Adrenal gland (tissue), 12 donors: ENCODE results near the gene EDEM1. TPM values are rescaled to one million over a fixed set of nuclear protein-coding genes. Genes with fewer than 3 reads are reported as not detected.

ENCODE experiments used
- DNase-seq, 7 donors: peaks; one replicate each; pipeline ENCODE4 v3.0.0-alpha.2; 2019 to 2020
- H3K27ac ChIP-seq, 5 donors: fragments of 200-600 bp; sonication (generic) in 4 of 5; 1 replicate in 3 of 5; 2 replicates in 2 of 5; pipeline versions ENCODE4 v1.5.1 to v1.8.0; 2016 to 2020; ENCODE audit warnings: mild to moderate bottlenecking in 1 of 5
- H3K27me3 ChIP-seq: fragments of 200-600 bp; 2 replicates; pipeline ENCODE4 v1.8.0; 2021
- H3K36me3 ChIP-seq, 2 donors: fragments of 200-600 bp; replicated peaks in 1 of 2; 1 replicate in 1 of 2; 2 replicates in 1 of 2; pipeline versions ENCODE4 v1.5.1 to v1.8.0; 2018 to 2022
- H3K4me1 ChIP-seq, 2 donors: fragments of 200-600 bp; replicated peaks in 1 of 2; 1 replicate in 1 of 2; 2 replicates in 1 of 2; pipeline versions ENCODE4 v1.5.1 to v1.8.0; 2018 to 2021
- H3K4me3 ChIP-seq, 4 donors: fragments of 200-600 bp; sonication (generic) in 3 of 4; one replicate each; pipeline ENCODE4 v1.5.1; 2016 to 2018
- H3K9me3 ChIP-seq, 3 donors: fragments of 200-600 bp; sonication (generic) in 1 of 3; replicated peaks in 1 of 3; 1 replicate in 2 of 3; 2 replicates in 1 of 3; pipeline versions ENCODE4 v1.5.1 to v1.8.0; 2016 to 2021
- CTCF ChIP-seq, 6 experiments: fragments of 450-650 bp in 4 of 6; fragments of 200-600 bp in 2 of 6; sonication (generic) in 1 of 6; IDR thresholded peaks; 1 replicate in 5 of 6; 2 replicates in 1 of 6; pipeline versions ENCODE4 v1.5.1 to v1.8.0; 2016 to 2021; ENCODE audit warnings: antibody characterized with exemption in 6 of 6, mild to moderate bottlenecking in 2 of 6, moderate library complexity in 1 of 6
- POLR2A ChIP-seq, 2 donors: fragments of 450-650 bp; IDR thresholded peaks; one replicate each; pipeline ENCODE4 v1.6.1; 2017; ENCODE audit warnings: antibody characterized with exemption in 2 of 2, mild to moderate bottlenecking in 2 of 2, moderate library complexity in 1 of 2
- WGBS, 4 donors: extraction: QIAGEN DNeasy Blood & Tissue Kit in 2 of 4; methylation state at CpG; one replicate each; pipeline versions ENCODE4 v1.1.5 to v1.1.7; 2013 to 2017; 5-methylcytosine and 5-hydroxymethylcytosine counted together
- intact Hi-C, 2 donors: fragments of 100-400 bp; cut with DNase I; formaldehyde crosslinking; loops; one replicate each; pipeline versions ENCODE4 v1.14.1 to v1.15.0; 2022 to 2023
- polyA plus RNA-seq, 3 donors: library from polyadenylated mRNA; stranded (reverse); fragments of 200-250 nt in 2 of 3; fragments of 350-450 nt in 1 of 3; fragmentation: Illumina TruSeq in 1 of 3; extraction: RNeasy Lipid Tissue Mini Kit (QIAGEN cat#74804) in 1 of 3; gene quantifications; one replicate each; pipeline ENCODE4 v1.2.3, GENCODE V29; 2013 to 2014
- total RNA-seq, 9 donors: library from RNA; depleted of rRNA in 4 of 9; stranded (reverse); fragments of >200 nt in 4 of 9; fragments of 120-200 nt in 1 of 9; fragmentation: NEBNext Ultra II Directional in 1 of 9; extraction: Animal tissue kit (Norgen Biotek cat#: 25700) in 1 of 9; gene quantifications; one replicate each; pipeline versions ENCODE4 v1.1.0 to v1.2.4, GENCODE V29; 2013 to 2023
- donor health status: healthy with polysubstance abuse.
- donor health status: Bipolar disorder and iron deficiency.
- donor health status: DM: yes; HTN: yes; CAD: no.
- donor health status: DM: no; HTN: no; CAD: no.
- donor health status: DM: no; HTN: no; CAD: no.
- donor health status: DM: yes; HTN: yes; CAD: no.

The EDEM1 gene
- total and polyA plus RNA-seq, 12 donors, result 3.1 to 63.6 (median 31.2) TPM

- intact Hi-C loops, result no loop called here
- Histone ChIP-seq H3K9me3 (no peaks in the 10 kb centered on the region), H3K36me3 (no peaks in the 10 kb centered on the region), H3K27me3 (no peaks in the 10 kb centered on the region), H3K27ac (no peak overlapping the region), H3K4me3 (no peak overlapping the region), H3K4me1 (peaks cover 16 to 67% of the 10 kb centered on the region in 2 donors)
- no peak for TF ChIP-seq CTCF (IDR thresholded peaks at IDR 0.05)
- no peak for TF ChIP-seq POLR2A (IDR thresholded peaks at IDR 0.05)
- WGBS, 4 donors, result 85 to 91% (median 88%) methylated on average over 5 of the region's 5 CpGs
- DNase-seq, result no peak
Measured at GRCh38 chr3:5191555-5192304, 4.2 kb downstream of the EDEM1 start.

GRCh38 chr3:5192571-5193365, 5.3 kb downstream of the EDEM1 start:
- Histone ChIP-seq H3K27me3 (no peaks in the 10 kb centered on the region), H3K4me3 (no peak overlapping the region), H3K9me3 (no peaks in the 10 kb centered on the region), H3K4me1 (peaks cover 22 to 73% of the 10 kb centered on the region in 2 donors), H3K36me3 (no peaks in the 10 kb centered on the region), H3K27ac (no peak overlapping the region)
- TF ChIP-seq POLR2A (IDR thresholded peaks at IDR 0.05) (no peak), CTCF (IDR thresholded peaks at IDR 0.05) (no peak)
- no peak for DNase-seq
- intact Hi-C loops, result no loop called here
- 94 to 98% (median 96%) methylated on average over 3 of the region's 3 CpGs for WGBS, 4 donors

- no peak for TF ChIP-seq POLR2A (IDR thresholded peaks at IDR 0.05)
- TF ChIP-seq CTCF (IDR thresholded peaks at IDR 0.05), result no peak
- Histone ChIP-seq H3K4me1 (peaks cover 17 to 71% of the 10 kb centered on the region in 2 donors), H3K9me3 (no peaks in the 10 kb centered on the region), H3K27me3 (no peaks in the 10 kb centered on the region), H3K36me3 (no peaks in the 10 kb centered on the region), H3K4me3 (no peak overlapping the region), H3K27ac (peak overlapping the region in 3 of 5 donors; percentile 56 to 75 (median 57))
- WGBS, 4 donors, result 50 to 67% (median 56%) methylated on average over 2 of the region's 2 CpGs
- intact Hi-C loops, result no loop called here
- DNase-seq, result no peak
Measured at GRCh38 chr3:5194341-5194740, 6.8 kb downstream of the EDEM1 start.

GRCh38 chr3:5194801-5195509, 7.4 kb downstream of the EDEM1 start:
- H3K27ac ChIP-seq, result peak overlapping the region in 3 of 5 donors; percentile 56 to 75 (median 57)
- H3K4me1 ChIP-seq, result peaks cover 17 to 65% of the 10 kb centered on the region in 2 donors

More at GRCh38 chr3:5194801-5195509, 7.4 kb downstream of the EDEM1 start:
- WGBS, 4 donors, result 28 to 42% (median 33%) methylated on average over 2 of the region's 2 CpGs
- peak in 1 of 2 donors; percentile 55 for TF ChIP-seq POLR2A (IDR thresholded peaks at IDR 0.05)
- no peak for TF ChIP-seq CTCF (IDR thresholded peaks at IDR 0.05)
- no peak overlapping the region for H3K4me3 ChIP-seq
- intact Hi-C loops, result no loop called here
- H3K27me3 ChIP-seq, result no peaks in the 10 kb centered on the region
- no peaks in the 10 kb centered on the region for H3K9me3 ChIP-seq
- DNase-seq, result peak; percentile 40 to 80 (median 68)
- peaks cover 0 to 4% of the 10 kb centered on the region in 2 donors for H3K36me3 ChIP-seq
